Karpas-422 (cell line): ENCODE data around the gene SORCS2. TPM values are rescaled to one million over a fixed set of nuclear protein-coding genes. Genes with fewer than 3 reads are reported as not detected.

Source experiments
- DNase-seq: peaks from one replicate; pipeline ENCODE4 v3.0.0-alpha.2; 2015
- H2AFZ ChIP-seq: fragments of 200-600 bp; sonication (generic); 2 replicates; pipeline ENCODE4 v1.6.1; 2014; ENCODE audit warnings: antibody characterized with exemption, low read length, mixed read lengths
- H3K27ac ChIP-seq: fragments of 200-600 bp; sonication (generic); 2 replicates; pipeline ENCODE4 v1.5.1; 2014; ENCODE audit warnings: mild to moderate bottlenecking, low read length, moderate library complexity
- H3K27me3 ChIP-seq: fragments of 200-600 bp; sonication (generic); 2 replicates; pipeline ENCODE4 v1.6.1; 2014; ENCODE audit warnings: low read length, mixed read lengths
- H3K36me3 ChIP-seq: fragments of 200-600 bp; sonication (generic); 2 replicates; pipeline ENCODE4 v1.6.1; 2014; ENCODE audit warnings: low read length, mixed read lengths; ENCODE audit not compliant: insufficient read depth
- H3K4me1 ChIP-seq: fragments of 200-600 bp; sonication (generic); 2 replicates; pipeline ENCODE4 v1.6.1; 2014; ENCODE audit warnings: mild to moderate bottlenecking, low read length, mixed read lengths
- H3K4me2 ChIP-seq: fragments of 200-600 bp; sonication (generic); 2 replicates; pipeline ENCODE4 v1.6.1; 2014; ENCODE audit warnings: low read length, low read depth, mild to moderate bottlenecking; ENCODE audit not compliant: poor library complexity, severe bottlenecking
- H3K4me3 ChIP-seq: fragments of 200-600 bp; sonication (generic); 2 replicates; pipeline ENCODE4 v1.5.1; 2014; ENCODE audit warnings: mild to moderate bottlenecking, antibody characterized with exemption, low read length, mixed read lengths
- H3K79me2 ChIP-seq: fragments of 200-600 bp; sonication (generic); 2 replicates; pipeline ENCODE4 v1.6.1; 2014; ENCODE audit warnings: mild to moderate bottlenecking, low read length, mixed read lengths
- H3K9ac ChIP-seq: fragments of 200-600 bp; sonication (generic); 2 replicates; pipeline ENCODE4 v1.6.0; 2014; ENCODE audit warnings: low read length
- H3K9me2 ChIP-seq: fragments of 200-600 bp; sonication (generic), shearing (Covaris generic); replicated peaks from 2 replicates; pipeline ENCODE4 v1.6.0; 2014; ENCODE audit warnings: mild to moderate bottlenecking, low read length, moderate library complexity; ENCODE audit not compliant: insufficient read depth
- H3K9me3 ChIP-seq: fragments of 300-700, 200-600 bp; sonication (generic); 2 replicates; pipeline ENCODE4 v1.6.1; 2014; ENCODE audit warnings: low read length, mixed read lengths
- H4K20me1 ChIP-seq: fragments of 200-600 bp; sonication (generic); 2 replicates; pipeline ENCODE4 v1.6.1; 2014; ENCODE audit warnings: mild to moderate bottlenecking, antibody characterized with exemption, low read length, low read depth; ENCODE audit not compliant: insufficient read depth
- total RNA-seq: library from RNA; depleted of rRNA; stranded (reverse); fragments of >200 nt; shearing (Covaris generic); gene quantifications from 2 replicates; pipeline ENCODE4 v1.2.3, GENCODE V29; 2014; ENCODE audit warnings: low replicate concordance

Gene SORCS2
- total RNA-seq, 1 experiment from 2014 or later = not detected

DNA sequence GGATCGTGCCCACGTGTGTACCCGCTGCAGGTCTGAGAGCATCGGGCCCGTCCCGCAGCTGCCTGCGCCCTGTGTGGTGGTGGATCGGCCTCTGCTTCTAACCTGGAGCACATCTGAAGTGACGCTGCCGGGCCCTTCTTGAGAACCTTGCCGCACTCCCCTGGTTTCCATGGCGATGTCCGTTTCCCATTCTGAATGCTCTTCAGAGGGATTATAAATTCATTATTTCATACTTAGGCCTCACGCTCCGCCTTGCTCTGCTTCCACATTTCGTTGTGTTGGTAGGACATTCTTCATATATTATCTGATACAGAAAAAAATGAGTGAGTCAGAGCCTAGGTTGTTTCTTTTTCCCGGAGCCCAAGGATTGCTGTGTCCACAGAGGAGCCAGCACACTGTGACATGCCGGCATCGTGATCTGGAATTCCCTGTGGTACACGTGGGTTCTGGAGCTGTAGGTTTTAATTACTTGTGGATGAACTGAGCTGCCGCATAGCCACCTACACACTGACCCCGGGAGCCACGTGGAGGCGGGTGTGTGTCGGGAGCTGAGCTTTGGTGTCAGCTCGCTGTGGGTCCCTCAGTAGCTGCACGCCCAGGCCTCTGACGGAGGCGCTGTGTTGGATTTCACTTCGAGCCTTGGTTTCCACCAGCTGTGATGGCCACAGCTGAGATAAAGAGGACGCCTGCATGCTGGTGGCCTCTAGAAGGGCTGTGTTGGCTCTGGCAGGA is 179.0 kb downstream of the SORCS2 start:
- Histone ChIP-seq H2AFZ (no peak overlapping the region), H3K4me2 (no peak overlapping the region), H3K36me3 (no peaks in the 10 kb centered on the region), H3K4me1 (no peaks in the 10 kb centered on the region), H3K9me2 (no peaks in the 10 kb centered on the region), H3K79me2 (no peaks in the 10 kb centered on the region), H3K9ac (no peak overlapping the region), H3K9me3 (no peaks in the 10 kb centered on the region), H3K27me3 (no peaks in the 10 kb centered on the region), H3K4me3 (no peak overlapping the region), H4K20me1 (no peaks in the 10 kb centered on the region), H3K27ac (no peak overlapping the region)
- DNase-seq = no peak

GRCh38 chr4:7372673-7373072 is 180.3 kb downstream of the SORCS2 start:
- Histone ChIP-seq H4K20me1 (no peaks in the 10 kb centered on the region), H3K9me3 (no peaks in the 10 kb centered on the region), H3K27me3 (no peaks in the 10 kb centered on the region), H2AFZ (no peak overlapping the region), H3K4me2 (no peak overlapping the region), H3K9me2 (no peaks in the 10 kb centered on the region), H3K79me2 (no peaks in the 10 kb centered on the region), H3K9ac (no peak overlapping the region), H3K36me3 (no peaks in the 10 kb centered on the region), H3K27ac (no peak overlapping the region), H3K4me1 (no peaks in the 10 kb centered on the region), H3K4me3 (no peak overlapping the region)
- DNase-seq = no peak

- Histone ChIP-seq H3K27me3 (no peaks in the 10 kb centered on the region; the same call in 1 of the 2 replicates), H3K27ac (no peak overlapping the region), H3K9me2 (no peaks in the 10 kb centered on the region), H4K20me1 (no peaks in the 10 kb centered on the region), H3K9me3 (no peaks in the 10 kb centered on the region), H3K4me2 (no peak overlapping the region), H3K4me1 (no peaks in the 10 kb centered on the region), H3K9ac (no peak overlapping the region), H3K36me3 (no peaks in the 10 kb centered on the region), H3K4me3 (no peak overlapping the region), H2AFZ (no peak overlapping the region), H3K79me2 (no peaks in the 10 kb centered on the region)
- DNase-seq = no peak
These were observed 182.2 kb downstream of the SORCS2 start for GRCh38 chr4:7374571-7374970.

DNA sequence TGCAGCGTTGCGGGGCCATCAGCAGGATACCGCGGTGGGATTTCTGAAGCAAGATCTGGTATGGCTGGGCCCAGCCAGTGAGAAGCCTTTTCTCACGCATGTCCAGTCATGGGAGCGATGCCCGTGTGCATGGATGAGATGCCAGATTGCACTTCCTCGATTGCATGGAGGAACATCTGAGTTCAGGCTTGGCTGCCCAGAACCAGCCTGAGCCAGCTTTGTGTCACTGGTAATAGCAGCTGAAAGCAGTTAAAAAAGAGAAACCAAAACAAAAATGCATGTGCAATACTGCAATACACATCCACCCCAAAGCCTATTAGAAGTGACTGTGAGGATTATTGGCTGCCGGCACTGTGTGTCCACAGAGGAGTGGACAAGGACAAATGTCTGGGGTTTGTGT is 183.1 kb downstream of the SORCS2 start:
- H4K20me1 ChIP-seq = no peaks in the 10 kb centered on the region
- no peak for DNase-seq

GRCh38 chr4:7377223-7377865 is 185.0 kb downstream of the SORCS2 start:
- H3K9me3 ChIP-seq = no peaks in the 10 kb centered on the region
- no peaks in the 10 kb centered on the region for H3K36me3 ChIP-seq
- H3K4me2 ChIP-seq = no peak overlapping the region
- H3K9me2 ChIP-seq = no peaks in the 10 kb centered on the region
- no peak overlapping the region for H3K9ac ChIP-seq
- no peak for DNase-seq
- no peaks in the 10 kb centered on the region for H3K4me1 ChIP-seq
- no peak overlapping the region for H3K4me3 ChIP-seq
- no peaks in the 10 kb centered on the region for H3K79me2 ChIP-seq
- H3K27ac ChIP-seq = no peak overlapping the region
- H4K20me1 ChIP-seq = no peaks in the 10 kb centered on the region
- H2AFZ ChIP-seq = no peak overlapping the region
- no peaks in the 10 kb centered on the region; the same call in 1 of the 2 replicates for H3K27me3 ChIP-seq

More for the DNA sequence above, 183.1 kb downstream of the SORCS2 start:
- H3K9me3 ChIP-seq = no peaks in the 10 kb centered on the region
- H3K4me2 ChIP-seq = no peak overlapping the region
- no peaks in the 10 kb centered on the region for H3K79me2 ChIP-seq
- H3K9me2 ChIP-seq = no peaks in the 10 kb centered on the region
- no peaks in the 10 kb centered on the region for H3K4me1 ChIP-seq
- H2AFZ ChIP-seq = no peak overlapping the region
- no peaks in the 10 kb centered on the region; the same call in 1 of the 2 replicates for H3K27me3 ChIP-seq
- no peaks in the 10 kb centered on the region for H3K36me3 ChIP-seq
- H3K9ac ChIP-seq = no peak overlapping the region
- H3K27ac ChIP-seq = no peak overlapping the region
- H3K4me3 ChIP-seq = no peak overlapping the region

DNA sequence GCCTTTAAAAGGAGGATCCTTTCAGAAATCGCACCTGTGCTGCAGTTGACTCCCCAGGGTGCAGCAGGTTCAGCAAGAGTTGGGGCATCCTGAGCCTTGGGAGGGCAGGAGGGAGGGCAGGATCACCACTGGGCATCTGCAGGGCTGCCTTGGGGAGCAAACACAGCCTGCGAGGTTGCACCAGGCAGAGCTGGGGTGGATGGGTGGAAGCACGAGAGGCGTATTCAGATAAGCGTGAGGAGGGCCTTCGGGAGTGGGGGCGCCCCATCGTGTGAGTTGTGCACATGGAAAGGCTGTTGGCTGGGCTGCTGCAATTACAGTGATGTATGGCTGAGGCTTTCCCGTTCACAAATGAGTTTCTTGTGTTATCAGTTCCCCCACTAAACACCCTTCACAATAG is 186.8 kb downstream of the SORCS2 start:
- H3K36me3 ChIP-seq = no peaks in the 10 kb centered on the region
- no peaks in the 10 kb centered on the region for H3K9me3 ChIP-seq
- no peak overlapping the region for H2AFZ ChIP-seq
- H3K4me2 ChIP-seq = no peak overlapping the region
- H3K79me2 ChIP-seq = no peaks in the 10 kb centered on the region
- no peak overlapping the region for H3K4me3 ChIP-seq
- no peak for DNase-seq
- no peaks in the 10 kb centered on the region for H3K4me1 ChIP-seq
- no peak overlapping the region for H3K27ac ChIP-seq
- H3K9me2 ChIP-seq = no peaks in the 10 kb centered on the region
- no peak overlapping the region for H3K9ac ChIP-seq
- H4K20me1 ChIP-seq = no peaks in the 10 kb centered on the region
- H3K27me3 ChIP-seq = no peaks in the 10 kb centered on the region; the same call in 1 of the 2 replicates

DNA sequence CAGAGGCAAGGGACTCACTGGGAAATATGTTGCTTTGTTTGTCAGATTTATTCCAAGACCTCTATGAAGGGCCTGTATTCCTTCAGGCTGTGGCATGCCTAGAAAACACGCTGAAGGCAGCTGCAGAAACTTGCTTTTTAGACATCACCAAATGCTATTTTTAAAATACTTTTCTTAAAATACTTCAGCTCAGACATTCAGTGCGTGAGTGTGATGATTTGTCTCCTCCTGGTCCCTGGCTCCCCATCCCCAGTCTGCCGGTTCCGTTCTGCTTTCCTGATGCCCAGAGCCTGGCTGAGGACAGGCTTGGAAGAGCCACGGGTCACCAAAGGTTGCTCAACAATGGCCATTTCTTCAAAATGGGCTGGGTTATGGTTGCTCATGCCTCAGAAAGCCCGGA is 187.4 kb downstream of the SORCS2 start:
- Histone ChIP-seq H3K27ac (no peak overlapping the region), H3K27me3 (no peaks in the 10 kb centered on the region; the same call in 1 of the 2 replicates), H3K4me2 (no peak overlapping the region), H3K9me2 (no peaks in the 10 kb centered on the region), H3K36me3 (no peaks in the 10 kb centered on the region), H3K9ac (no peak overlapping the region), H3K4me1 (no peaks in the 10 kb centered on the region), H3K4me3 (no peak overlapping the region), H2AFZ (no peak overlapping the region), H4K20me1 (no peaks in the 10 kb centered on the region), H3K9me3 (no peaks in the 10 kb centered on the region), H3K79me2 (no peaks in the 10 kb centered on the region)
- no peak for DNase-seq

DNA sequence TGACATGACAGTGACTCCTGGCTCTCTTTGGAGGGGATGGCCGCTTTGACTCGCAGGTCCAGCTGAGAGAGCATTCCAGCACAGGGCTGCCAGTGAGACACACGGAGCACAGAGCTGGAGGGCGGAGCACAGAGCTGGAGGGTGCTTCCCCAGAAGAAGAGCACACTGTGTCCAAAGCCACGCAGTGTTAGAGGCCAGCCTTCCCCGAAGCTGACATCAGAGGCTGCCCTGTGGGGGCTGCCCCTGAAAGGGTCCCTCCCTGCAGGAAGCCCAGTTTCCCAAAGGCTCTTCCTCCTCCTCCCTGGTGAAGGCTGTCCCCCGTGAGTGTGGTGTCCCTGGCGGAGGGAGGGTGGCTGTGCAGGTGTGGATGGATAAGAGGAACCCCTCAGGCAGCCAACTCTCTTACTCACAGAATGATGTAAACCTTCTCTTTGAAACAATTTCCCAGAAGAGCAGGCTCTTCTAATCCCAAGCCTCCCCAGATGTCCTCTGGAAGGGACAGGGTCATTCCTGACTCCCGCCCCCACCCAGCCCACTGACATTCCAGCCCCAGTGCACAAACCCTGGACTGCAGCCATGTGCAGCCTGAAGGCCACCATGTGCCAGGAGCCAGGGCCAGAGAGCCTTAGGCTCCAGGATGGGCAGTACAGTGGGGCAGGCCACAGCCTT is 189.0 kb downstream of the SORCS2 start:
- H3K27ac ChIP-seq = no peak overlapping the region
- no peak overlapping the region for H3K9ac ChIP-seq
- H2AFZ ChIP-seq = no peak overlapping the region
- H3K27me3 ChIP-seq = no peaks in the 10 kb centered on the region; the same call in 1 of the 2 replicates
- H3K9me3 ChIP-seq = no peaks in the 10 kb centered on the region
- no peaks in the 10 kb centered on the region for H3K79me2 ChIP-seq
- H3K9me2 ChIP-seq = no peaks in the 10 kb centered on the region
- H4K20me1 ChIP-seq = no peaks in the 10 kb centered on the region
- DNase-seq = peak; percentile 50
- no peaks in the 10 kb centered on the region for H3K36me3 ChIP-seq
- H3K4me3 ChIP-seq = no peak overlapping the region
- H3K4me2 ChIP-seq = no peak overlapping the region
- H3K4me1 ChIP-seq = no peaks in the 10 kb centered on the region
